Measurements from ENCODE around the gene TMEM100.
A peak's percentile ranks its signal among the peaks of the same experiment; 100 is the strongest.

The TMEM100 gene

GRCh38 chr17:55757659-55758058 lies 35.0 kb upstream of the TMEM100 start:
- H3K9me3 ChIP-seq (ENCODE audit: insufficient read depth, low read depth, low read length), result no peaks in the 10 kb centered on the region
- H3K4me1 ChIP-seq (ENCODE audit: insufficient read depth, low read length), result no peaks in the 10 kb centered on the region
- H3K27me3 ChIP-seq (ENCODE audit: insufficient read depth, low read length), result no peaks in the 10 kb centered on the region
- H3K27ac ChIP-seq (ENCODE audit: low read length), result no peak overlapping the region
- no peak overlapping the region for H3K9ac ChIP-seq (ENCODE audit: low read depth, low read length)
- H3K4me3 ChIP-seq (ENCODE audit: low read length), result no peak overlapping the region
- no peaks in the 10 kb centered on the region for H3K36me3 ChIP-seq (ENCODE audit: insufficient read depth, low read depth, low read length)

GRCh38 chr17:55756689-55757088 lies 34.0 kb upstream of the TMEM100 start:
- H3K4me1 ChIP-seq (ENCODE audit: insufficient read depth, low read length), result peaks cover 3% of the 10 kb centered on the region; the same call in 1 of the 2 replicates
- H3K36me3 ChIP-seq (ENCODE audit: insufficient read depth, low read depth, low read length), result no peaks in the 10 kb centered on the region
- H3K9ac ChIP-seq (ENCODE audit: low read depth, low read length), result no peak overlapping the region
- no peak overlapping the region for H3K27ac ChIP-seq (ENCODE audit: low read length)
- H3K9me3 ChIP-seq (ENCODE audit: insufficient read depth, low read depth, low read length), result no peaks in the 10 kb centered on the region
- no peak overlapping the region for H3K4me3 ChIP-seq (ENCODE audit: low read length)
- no peaks in the 10 kb centered on the region for H3K27me3 ChIP-seq (ENCODE audit: insufficient read depth, low read length)

GRCh38 chr17:55751720-55752250 lies 29.1 kb upstream of the TMEM100 start:
- H3K4me3 ChIP-seq (ENCODE audit: low read length), result peak overlapping the region; percentile 82
- no peaks in the 10 kb centered on the region for H3K36me3 ChIP-seq (ENCODE audit: insufficient read depth, low read depth, low read length)
- peaks cover 5% of the 10 kb centered on the region; the same call in 1 of the 2 replicates for H3K4me1 ChIP-seq (ENCODE audit: insufficient read depth, low read length)
- no peaks in the 10 kb centered on the region for H3K9me3 ChIP-seq (ENCODE audit: insufficient read depth, low read depth, low read length)
- no peak overlapping the region for H3K27ac ChIP-seq (ENCODE audit: low read length)
- peak overlapping the region; percentile 68; the same call in 1 of the 2 replicates for H3K9ac ChIP-seq (ENCODE audit: low read depth, low read length)
- H3K27me3 ChIP-seq (ENCODE audit: insufficient read depth, low read length), result no peaks in the 10 kb centered on the region

- no peaks in the 10 kb centered on the region for H3K27me3 ChIP-seq (ENCODE audit: insufficient read depth, low read length)
- peak within 1 kb of the TSS; percentile 82 for H3K4me3 ChIP-seq (ENCODE audit: low read length)
- no peaks in the 10 kb centered on the region for H3K36me3 ChIP-seq (ENCODE audit: insufficient read depth, low read depth, low read length)
- peaks cover 5% of the 10 kb centered on the region; the same call in 1 of the 2 replicates for H3K4me1 ChIP-seq (ENCODE audit: insufficient read depth, low read length)
- H3K9ac ChIP-seq (ENCODE audit: low read depth, low read length), result peak within 1 kb of the TSS; percentile 68; the same call in 1 of the 2 replicates
- H3K27ac ChIP-seq (ENCODE audit: low read length), result no peak within 1 kb of the TSS
- H3K9me3 ChIP-seq (ENCODE audit: insufficient read depth, low read depth, low read length), result no peaks in the 10 kb centered on the region
These were observed 28.3 kb upstream of the TMEM100 start, which contains the start of gene PCTP for GRCh38 chr17:55750750-55751657. Gene PCTP, plus strand, starts transcription at chr17:55751051. Its CDS starts 53 bp downstream, at chr17:55751104.

- no peak overlapping the region for H3K9ac ChIP-seq (ENCODE audit: low read depth, low read length)
- H3K4me3 ChIP-seq (ENCODE audit: low read length), result no peak overlapping the region
- H3K36me3 ChIP-seq (ENCODE audit: insufficient read depth, low read depth, low read length), result no peaks in the 10 kb centered on the region
These were observed 27.3 kb upstream of the TMEM100 start for GRCh38 chr17:55749985-55750384.

GRCh38 chr17:55748841-55749240 lies 26.2 kb upstream of the TMEM100 start:
- Histone ChIP-seq H3K9ac (ENCODE audit: low read depth, low read length) (no peak overlapping the region), H3K36me3 (ENCODE audit: insufficient read depth, low read depth, low read length) (no peaks in the 10 kb centered on the region), H3K27me3 (ENCODE audit: insufficient read depth, low read length) (no peaks in the 10 kb centered on the region), H3K9me3 (ENCODE audit: insufficient read depth, low read depth, low read length) (no peaks in the 10 kb centered on the region), H3K4me1 (ENCODE audit: insufficient read depth, low read length) (peaks cover 5% of the 10 kb centered on the region; the same call in 1 of the 2 replicates), H3K4me3 (ENCODE audit: low read length) (no peak overlapping the region), H3K27ac (ENCODE audit: low read length) (no peak overlapping the region)

More at GRCh38 chr17:55749985-55750384, 27.3 kb upstream of the TMEM100 start:
- Histone ChIP-seq H3K27me3 (ENCODE audit: insufficient read depth, low read length) (no peaks in the 10 kb centered on the region), H3K27ac (ENCODE audit: low read length) (no peak overlapping the region), H3K9me3 (ENCODE audit: insufficient read depth, low read depth, low read length) (no peaks in the 10 kb centered on the region), H3K4me1 (ENCODE audit: insufficient read depth, low read length) (peaks cover 5% of the 10 kb centered on the region; the same call in 1 of the 2 replicates)

- no peak overlapping the region for H3K4me3 ChIP-seq (ENCODE audit: low read length)
- H3K27ac ChIP-seq (ENCODE audit: low read length), result no peak overlapping the region
These were observed 24.5 kb upstream of the TMEM100 start for GRCh38 chr17:55747209-55747608.

GRCh38 chr17:55746466-55746865 lies 23.8 kb upstream of the TMEM100 start:
- Histone ChIP-seq H3K27me3 (ENCODE audit: insufficient read depth, low read length) (no peaks in the 10 kb centered on the region), H3K4me3 (ENCODE audit: low read length) (no peak overlapping the region), H3K4me1 (ENCODE audit: insufficient read depth, low read length) (no peaks in the 10 kb centered on the region), H3K36me3 (ENCODE audit: insufficient read depth, low read depth, low read length) (no peaks in the 10 kb centered on the region), H3K9ac (ENCODE audit: low read depth, low read length) (no peak overlapping the region), H3K27ac (ENCODE audit: low read length) (no peak overlapping the region), H3K9me3 (ENCODE audit: insufficient read depth, low read depth, low read length) (no peaks in the 10 kb centered on the region)

More at GRCh38 chr17:55747209-55747608, 24.5 kb upstream of the TMEM100 start:
- Histone ChIP-seq H3K9ac (ENCODE audit: low read depth, low read length) (no peak overlapping the region), H3K27me3 (ENCODE audit: insufficient read depth, low read length) (no peaks in the 10 kb centered on the region), H3K36me3 (ENCODE audit: insufficient read depth, low read depth, low read length) (no peaks in the 10 kb centered on the region), H3K4me1 (ENCODE audit: insufficient read depth, low read length) (peaks cover 5% of the 10 kb centered on the region; the same call in 1 of the 2 replicates), H3K9me3 (ENCODE audit: insufficient read depth, low read depth, low read length) (no peaks in the 10 kb centered on the region)

GRCh38 chr17:55745258-55745657 lies 22.6 kb upstream of the TMEM100 start:
- Histone ChIP-seq H3K27ac (ENCODE audit: low read length) (no peak overlapping the region), H3K9ac (ENCODE audit: low read depth, low read length) (no peak overlapping the region), H3K4me3 (ENCODE audit: low read length) (no peak overlapping the region), H3K27me3 (ENCODE audit: insufficient read depth, low read length) (no peaks in the 10 kb centered on the region), H3K36me3 (ENCODE audit: insufficient read depth, low read depth, low read length) (no peaks in the 10 kb centered on the region), H3K9me3 (ENCODE audit: insufficient read depth, low read depth, low read length) (no peaks in the 10 kb centered on the region), H3K4me1 (ENCODE audit: insufficient read depth, low read length) (no peaks in the 10 kb centered on the region)

GRCh38 chr17:55743103-55743679 lies 20.5 kb upstream of the TMEM100 start:
- Histone ChIP-seq H3K9me3 (ENCODE audit: insufficient read depth, low read depth, low read length) (no peaks in the 10 kb centered on the region), H3K9ac (ENCODE audit: low read depth, low read length) (no peak overlapping the region), H3K4me3 (ENCODE audit: low read length) (no peak overlapping the region), H3K4me1 (ENCODE audit: insufficient read depth, low read length) (no peaks in the 10 kb centered on the region), H3K27me3 (ENCODE audit: insufficient read depth, low read length) (no peaks in the 10 kb centered on the region), H3K36me3 (ENCODE audit: insufficient read depth, low read depth, low read length) (no peaks in the 10 kb centered on the region), H3K27ac (ENCODE audit: low read length) (no peak overlapping the region)

GRCh38 chr17:55742272-55743102 lies 19.8 kb upstream of the TMEM100 start:
- H3K27ac ChIP-seq (ENCODE audit: low read length), result no peak overlapping the region
- no peaks in the 10 kb centered on the region for H3K4me1 ChIP-seq (ENCODE audit: insufficient read depth, low read length)

More at GRCh38 chr17:55742272-55743102, 19.8 kb upstream of the TMEM100 start:
- Histone ChIP-seq H3K9me3 (ENCODE audit: insufficient read depth, low read depth, low read length) (no peaks in the 10 kb centered on the region), H3K36me3 (ENCODE audit: insufficient read depth, low read depth, low read length) (no peaks in the 10 kb centered on the region), H3K9ac (ENCODE audit: low read depth, low read length) (no peak overlapping the region), H3K4me3 (ENCODE audit: low read length) (no peak overlapping the region), H3K27me3 (ENCODE audit: insufficient read depth, low read length) (no peaks in the 10 kb centered on the region)

All from iPS-20b (cell line).